GM19099 (cell line): ENCODE measurements around the gene NFAT5.

Source experiments
- POLR2A ChIP-seq: IDR thresholded peaks from 3 replicates; pipeline ENCODE4 v1.6.1; 2011; ENCODE audit warnings: low read depth; ENCODE audit not compliant: insufficient read length; ENCODE audit errors: extremely low read depth

NFAT5 gene

GRCh38 chr16:69610356-69610755 is 44.6 kb downstream of the NFAT5 start:
- TF ChIP-seq POLR2A, result no peak

GRCh38 chr16:69611103-69611640 is 45.4 kb downstream of the NFAT5 start:
- no peak for TF ChIP-seq POLR2A

- TF ChIP-seq POLR2A, result no peak
These were observed 47.8 kb downstream of the NFAT5 start for GRCh38 chr16:69613378-69614154.

GRCh38 chr16:69615528-69615927 is 49.8 kb downstream of the NFAT5 start:
- no peak for TF ChIP-seq POLR2A

GRCh38 chr16:69616082-69616481 is 50.3 kb downstream of the NFAT5 start:
- TF ChIP-seq POLR2A, result no peak

- TF ChIP-seq POLR2A, result no peak
These were observed 52.5 kb downstream of the NFAT5 start for GRCh38 chr16:69618307-69618706.

GRCh38 chr16:69618721-69619120 is 53.0 kb downstream of the NFAT5 start:
- no peak for TF ChIP-seq POLR2A

- no peak for TF ChIP-seq POLR2A
These were observed 53.7 kb downstream of the NFAT5 start for GRCh38 chr16:69619514-69619913.

- TF ChIP-seq POLR2A, result no peak
These were observed 54.8 kb downstream of the NFAT5 start for GRCh38 chr16:69620573-69620972.

GRCh38 chr16:69621225-69621624 is 55.5 kb downstream of the NFAT5 start:
- no peak for TF ChIP-seq POLR2A

- no peak for TF ChIP-seq POLR2A
These were observed 60.5 kb downstream of the NFAT5 start for GRCh38 chr16:69626256-69626655.

- TF ChIP-seq POLR2A, result no peak
These were observed 67.1 kb downstream of the NFAT5 start for GRCh38 chr16:69632828-69633227.

- TF ChIP-seq POLR2A, result no peak
These were observed 67.6 kb downstream of the NFAT5 start for GRCh38 chr16:69633375-69633774.

- TF ChIP-seq POLR2A, result no peak
These were observed 79.0 kb downstream of the NFAT5 start for GRCh38 chr16:69644790-69645189.

- TF ChIP-seq POLR2A, result no peak
These were observed 81.3 kb downstream of the NFAT5 start for GRCh38 chr16:69647020-69647419.

GRCh38 chr16:69651217-69651616 is 85.5 kb downstream of the NFAT5 start:
- no peak for TF ChIP-seq POLR2A
